Thyroid gland (tissue), 4 donors: ENCODE measurements around the gene DST. TPM values are rescaled to one million over a fixed set of nuclear protein-coding genes. Genes with fewer than 3 reads are reported as not detected.
"Not testable (repeated sequence)": the region's sequence is repeated elsewhere in the genome, so short reads cannot be mapped to it uniquely, and the experiment has no call there.

Experiments
- DNase-seq, 2 donors: peaks; one replicate each; pipeline ENCODE4 v3.0.0-alpha.2; 2019
- H3K27ac ChIP-seq, 3 donors: fragments of 200-600 bp; sonication (generic); 1 replicate in 2 of 3; 2 replicates in 1 of 3; pipeline ENCODE4 v1.5.1; 2016 to 2019; ENCODE audit warnings: mild to moderate bottlenecking in 1 of 3, moderate library complexity in 1 of 3
- H3K27me3 ChIP-seq: fragments of 200-600 bp; sonication (generic); one replicate; pipeline ENCODE4 v1.5.1; 2019
- H3K36me3 ChIP-seq, 2 donors: fragments of 200-600 bp; sonication (generic); one replicate each; pipeline ENCODE4 v1.5.1; 2016 to 2019
- H3K4me1 ChIP-seq, 2 donors: fragments of 200-600 bp; sonication (generic); one replicate each; pipeline ENCODE4 v1.5.1; 2017 to 2019
- H3K4me3 ChIP-seq, 3 donors: fragments of 200-600 bp; sonication (generic); replicated peaks in 1 of 3; 1 replicate in 2 of 3; 2 replicates in 1 of 3; pipeline ENCODE4 v1.5.1; 2016; ENCODE audit warnings: mild to moderate bottlenecking in 1 of 3
- H3K9me3 ChIP-seq: fragments of 200-600 bp; sonication (generic); one replicate; pipeline ENCODE4 v1.5.1; 2017
- POLR2A ChIP-seq, 2 donors: fragments of 450-650 bp; IDR thresholded peaks; one replicate each; pipeline ENCODE4 v1.6.1; 2017; ENCODE audit warnings: antibody characterized with exemption in 2 of 2, mild to moderate bottlenecking in 2 of 2, moderate library complexity in 1 of 2
- WGBS, 2 donors: methylation state at CpG; one replicate each; pipeline ENCODE4 v1.1.5; 2017; 5-methylcytosine and 5-hydroxymethylcytosine counted together
- intact Hi-C: fragments of 100-400 bp; cut with DNase I; formaldehyde crosslinking; loops from one replicate; pipeline ENCODE4 v1.15.1; 2023
- total RNA-seq, 4 donors: library from RNA; depleted of rRNA; stranded (reverse); fragments of >200 nt; gene quantifications; one replicate each; pipeline ENCODE4 v1.2.3, GENCODE V29; 2016
- TF ChIP-seq, protein P1 (sequence below), 6 experiments: fragments of 200-600 bp in 3 of 6; fragments of 450-650 bp in 3 of 6; sonication (generic) in 3 of 6; IDR thresholded peaks; one replicate each; pipeline ENCODE4 v1.5.1; 2016 to 2019; ENCODE audit warnings: antibody characterized with exemption in 6 of 6, mild to moderate bottlenecking in 2 of 6, inconsistent platforms in 1 of 6, moderate library complexity in 1 of 6

DST gene
- total RNA-seq, 4 donors from 2014 or later = 99.8 to 169 (median 149) TPM

DNA sequence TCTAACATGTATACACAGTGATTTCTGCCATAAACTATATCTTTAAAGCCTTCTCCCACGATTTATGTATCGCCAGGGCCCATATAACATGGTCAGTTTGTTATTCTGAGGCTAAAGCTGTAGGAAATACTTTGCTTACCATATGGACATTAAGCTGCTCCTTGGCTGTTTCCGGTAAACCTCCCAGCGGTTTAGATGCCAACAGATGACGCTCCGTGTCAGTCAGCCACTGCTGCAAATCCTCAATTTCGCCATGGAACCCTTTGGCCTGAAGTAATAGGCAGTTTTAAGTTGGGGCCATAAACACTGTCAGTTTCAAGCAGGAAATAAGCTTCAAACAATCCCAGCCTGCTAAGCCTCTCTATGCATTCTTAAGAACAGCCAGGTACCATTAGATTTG lies 145.4 kb downstream of the DST start:
- 95 to 97% methylated on average over 7 of the region's 7 CpGs for WGBS, 2 donors
- Histone ChIP-seq H3K36me3 (peaks cover 15 to 19% of the 10 kb centered on the region in 2 donors), H3K27ac (peak overlapping the region in 1 of 3 donors; percentile 19), H3K4me1 (no peaks in the 10 kb centered on the region), H3K27me3 (no peaks in the 10 kb centered on the region), H3K9me3 (no peaks in the 10 kb centered on the region), H3K4me3 (no peak overlapping the region)
- DNase-seq = no peak
- TF ChIP-seq, protein P1, sequence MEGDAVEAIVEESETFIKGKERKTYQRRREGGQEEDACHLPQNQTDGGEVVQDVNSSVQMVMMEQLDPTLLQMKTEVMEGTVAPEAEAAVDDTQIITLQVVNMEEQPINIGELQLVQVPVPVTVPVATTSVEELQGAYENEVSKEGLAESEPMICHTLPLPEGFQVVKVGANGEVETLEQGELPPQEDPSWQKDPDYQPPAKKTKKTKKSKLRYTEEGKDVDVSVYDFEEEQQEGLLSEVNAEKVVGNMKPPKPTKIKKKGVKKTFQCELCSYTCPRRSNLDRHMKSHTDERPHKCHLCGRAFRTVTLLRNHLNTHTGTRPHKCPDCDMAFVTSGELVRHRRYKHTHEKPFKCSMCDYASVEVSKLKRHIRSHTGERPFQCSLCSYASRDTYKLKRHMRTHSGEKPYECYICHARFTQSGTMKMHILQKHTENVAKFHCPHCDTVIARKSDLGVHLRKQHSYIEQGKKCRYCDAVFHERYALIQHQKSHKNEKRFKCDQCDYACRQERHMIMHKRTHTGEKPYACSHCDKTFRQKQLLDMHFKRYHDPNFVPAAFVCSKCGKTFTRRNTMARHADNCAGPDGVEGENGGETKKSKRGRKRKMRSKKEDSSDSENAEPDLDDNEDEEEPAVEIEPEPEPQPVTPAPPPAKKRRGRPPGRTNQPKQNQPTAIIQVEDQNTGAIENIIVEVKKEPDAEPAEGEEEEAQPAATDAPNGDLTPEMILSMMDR (IDR thresholded peaks at IDR 0.05) = no peak
- TF ChIP-seq POLR2A (IDR thresholded peaks at IDR 0.05) = no peak
- intact Hi-C loops = no loop called here

DNA sequence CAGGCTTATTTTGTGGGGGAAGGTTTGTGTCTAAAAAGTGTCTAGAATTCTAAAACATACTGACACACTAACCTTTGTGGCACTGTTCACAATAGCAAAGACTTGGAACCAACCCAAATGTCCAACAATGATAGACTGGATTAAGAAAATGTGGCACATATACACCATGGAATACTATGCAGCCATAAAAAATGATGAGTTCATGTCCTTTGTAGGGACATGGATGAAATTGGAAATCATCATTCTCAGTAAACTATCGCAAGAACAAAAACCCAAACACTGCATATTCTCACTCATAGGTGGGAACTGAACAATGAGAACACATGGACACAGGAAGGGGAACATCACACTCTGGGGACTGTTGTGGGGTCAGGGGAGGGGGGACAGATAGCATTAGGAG lies 146.0 kb downstream of the DST start:
- H3K9me3 ChIP-seq, DNase-seq, H3K27me3 ChIP-seq, H3K27ac ChIP-seq, H3K4me3 ChIP-seq, H3K4me1 ChIP-seq, intact Hi-C loops: not testable (repeated sequence)
- 100% methylated on average over 1 of the region's 1 CpG; no CpG with 5 or more reads in 1 of the 2 donors for WGBS, 2 donors
- peaks cover 18 to 19% of the 10 kb centered on the region in 2 donors for H3K36me3 ChIP-seq

DNA sequence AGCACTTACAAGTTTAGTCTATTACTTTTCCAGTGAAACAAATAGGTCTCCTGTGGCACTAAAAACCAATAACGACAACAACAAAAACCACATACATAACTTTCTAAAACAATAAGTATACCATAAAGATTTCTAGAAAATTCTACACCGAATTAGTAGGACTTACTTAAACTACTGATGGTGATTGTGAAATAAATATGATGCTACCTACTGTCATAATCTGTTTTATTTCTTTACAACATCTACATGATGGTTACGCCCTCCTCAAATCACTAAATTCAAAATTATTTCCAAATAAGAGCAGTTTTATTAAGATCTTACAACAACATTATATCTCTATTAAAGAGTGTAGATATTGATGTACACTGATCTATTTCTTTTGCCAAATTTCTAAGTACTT lies 147.0 kb downstream of the DST start:
- 89 to 91% methylated on average over 3 of the region's 3 CpGs for WGBS, 2 donors
- intact Hi-C loops = no loop called here
- Histone ChIP-seq H3K4me1 (no peaks in the 10 kb centered on the region), H3K4me3 (no peak overlapping the region), H3K27me3 (no peaks in the 10 kb centered on the region), H3K27ac (no peak overlapping the region), H3K36me3 (peaks cover 19 to 20% of the 10 kb centered on the region in 2 donors), H3K9me3 (no peaks in the 10 kb centered on the region)
- DNase-seq = no peak
- TF ChIP-seq, protein P1 (IDR thresholded peaks at IDR 0.05) = no peak
- TF ChIP-seq POLR2A (IDR thresholded peaks at IDR 0.05) = no peak

- no peak overlapping the region for H3K4me3 ChIP-seq
- H3K9me3 ChIP-seq = no peaks in the 10 kb centered on the region
- H3K27me3 ChIP-seq = no peaks in the 10 kb centered on the region
- no peak overlapping the region for H3K27ac ChIP-seq
- 77 to 86% methylated on average over 4 of the region's 4 CpGs for WGBS, 2 donors
- intact Hi-C loops = no loop called here
- no peaks in the 10 kb centered on the region for H3K4me1 ChIP-seq
- TF ChIP-seq, protein P1 (IDR thresholded peaks at IDR 0.05) = no peak
- TF ChIP-seq POLR2A (IDR thresholded peaks at IDR 0.05) = no peak
- no peak for DNase-seq
- H3K36me3 ChIP-seq = peaks cover 6 to 18% of the 10 kb centered on the region in 2 donors
Observed at GRCh38 chr6:56491606-56492328, 150.9 kb downstream of the DST start.

DNA sequence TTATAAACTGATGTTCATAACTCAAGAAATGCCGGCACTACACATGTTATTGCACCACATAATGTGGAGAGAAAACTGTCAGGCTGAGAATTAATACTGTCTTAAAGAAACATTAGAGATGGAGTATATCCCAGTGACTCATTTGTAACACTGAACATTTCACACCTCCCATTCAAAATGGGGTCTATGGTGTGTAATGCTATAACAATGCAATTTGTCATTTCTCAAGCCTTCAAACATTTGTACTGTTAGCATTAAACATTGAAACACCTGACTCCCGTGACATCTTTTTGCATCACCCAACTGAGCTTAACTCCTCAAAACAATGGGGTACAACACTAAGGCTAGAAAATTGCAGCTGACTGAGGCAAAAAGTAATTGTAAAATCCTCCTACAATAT lies 151.7 kb downstream of the DST start:
- H3K36me3 ChIP-seq = peaks cover 6 to 19% of the 10 kb centered on the region in 2 donors
- no peak for DNase-seq
- no peak overlapping the region for H3K4me3 ChIP-seq
- intact Hi-C loops = no loop called here
- H3K9me3 ChIP-seq = no peaks in the 10 kb centered on the region
- 92 to 93% methylated on average over 2 of the region's 2 CpGs for WGBS, 2 donors
- H3K27me3 ChIP-seq = no peaks in the 10 kb centered on the region
- H3K27ac ChIP-seq = no peak overlapping the region
- TF ChIP-seq POLR2A (IDR thresholded peaks at IDR 0.05) = no peak
- no peaks in the 10 kb centered on the region for H3K4me1 ChIP-seq

DNA sequence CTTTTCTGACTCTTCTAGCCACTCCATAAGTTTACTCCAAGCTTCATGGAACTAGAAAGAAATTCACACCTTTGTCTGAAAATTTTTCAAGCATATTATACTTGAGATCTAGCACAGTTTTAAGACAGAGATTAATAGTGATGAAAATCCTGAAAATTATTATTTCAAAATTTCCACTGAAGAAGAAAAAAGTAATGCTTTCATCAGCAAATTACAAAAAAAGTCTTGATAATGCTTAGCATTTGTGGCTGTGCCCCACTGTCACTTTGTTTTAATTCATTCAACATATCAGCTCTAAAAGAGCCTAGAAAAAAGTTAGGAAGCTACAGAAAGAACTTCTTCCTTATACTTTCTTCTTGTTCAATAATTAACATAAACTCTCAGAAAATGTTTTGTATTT lies 153.1 kb downstream of the DST start:
- DNase-seq = no peak
- H3K36me3 ChIP-seq = peaks cover 6 to 19% of the 10 kb centered on the region in 2 donors
- H3K27ac ChIP-seq = no peak overlapping the region
- H3K4me3 ChIP-seq = no peak overlapping the region
- H3K9me3 ChIP-seq = no peaks in the 10 kb centered on the region
- TF ChIP-seq, protein P1 (IDR thresholded peaks at IDR 0.05) = no peak
- TF ChIP-seq POLR2A (IDR thresholded peaks at IDR 0.05) = no peak
- no peaks in the 10 kb centered on the region for H3K4me1 ChIP-seq
- no peaks in the 10 kb centered on the region for H3K27me3 ChIP-seq
- intact Hi-C loops = no loop called here
